ENCODE results near the gene KRTAP12-2. TPM values are rescaled to one million over a fixed set of nuclear protein-coding genes. Genes with fewer than 3 reads are reported as not detected.
"Not testable (repeated sequence)": the region's sequence is repeated elsewhere in the genome, so short reads cannot be mapped to it uniquely, and the experiment has no call there.

The KRTAP12-2 gene
- total and polyA plus RNA-seq, 8 donors = not detected

- Histone ChIP-seq H3K36me3 (no peaks in the 10 kb centered on the region), H3K4me1 (no peaks in the 10 kb centered on the region), H3K4me3 (no peak overlapping the region), H3K27me3 (no peaks in the 10 kb centered on the region), H3K9me3 (no peaks in the 10 kb centered on the region), H3K27ac (no peak overlapping the region)
- FAIRE-seq = no peak
- no peak for ATAC-seq
- no peak for DNase-seq
- no peak for TF ChIP-seq CTCF (IDR thresholded peaks at IDR 0.05)
- 74 to 81% methylated on average over 19 to 20 of the region's 20 CpGs for WGBS, 2 donors
- intact Hi-C loops (cut with DNase I) = no loop called here
Observed at GRCh38 chr21:44650265-44650972, 16.3 kb downstream of the KRTAP12-2 start.

DNA sequence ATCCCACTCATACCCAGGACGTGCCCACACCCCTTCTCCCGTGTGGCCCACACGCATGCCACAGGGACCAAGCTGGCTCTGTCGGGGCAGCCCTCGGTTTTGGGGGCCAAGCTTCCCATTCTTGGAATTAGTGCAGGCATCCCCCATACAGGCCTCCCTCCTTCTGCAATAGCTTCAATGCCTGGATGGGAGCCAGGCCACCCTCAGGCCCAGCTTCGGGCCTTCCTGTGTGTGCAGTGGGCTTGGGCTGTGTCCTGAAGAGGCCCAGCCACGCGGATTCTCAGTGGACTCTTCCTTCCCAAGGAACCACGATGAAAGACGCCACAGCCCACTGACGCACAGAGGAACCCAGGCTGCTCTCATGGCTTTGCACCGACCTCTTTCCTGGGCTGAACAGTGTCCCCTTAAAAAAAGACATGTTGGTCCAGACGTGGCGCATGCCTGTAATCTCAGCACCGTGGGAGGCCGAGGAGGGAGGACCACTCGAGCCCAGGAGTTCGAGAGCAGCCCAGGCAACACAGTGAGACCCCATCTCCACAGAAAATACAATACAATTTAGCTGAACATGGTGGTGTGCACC lies 17.1 kb downstream of the KRTAP12-2 start:
- Histone ChIP-seq H3K36me3 (no peaks in the 10 kb centered on the region), H3K4me1 (no peaks in the 10 kb centered on the region), H3K27me3 (no peaks in the 10 kb centered on the region), H3K27ac (no peak overlapping the region), H3K9me3 (no peaks in the 10 kb centered on the region), H3K4me3 (no peak overlapping the region)
- 78 to 82% methylated on average over 18 of the region's 18 CpGs for WGBS, 2 donors
- DNase-seq (no peak), ATAC-seq (no peak), FAIRE-seq (no peak)
- no peak for TF ChIP-seq CTCF (IDR thresholded peaks at IDR 0.05)
- intact Hi-C loops (cut with DNase I) = no loop called here

GRCh38 chr21:44648557-44649311 lies 18.0 kb downstream of the KRTAP12-2 start:
- TF ChIP-seq CTCF (IDR thresholded peaks at IDR 0.05) = no peak
- Histone ChIP-seq H3K27ac (no peak overlapping the region), H3K4me1 (no peaks in the 10 kb centered on the region), H3K9me3 (no peaks in the 10 kb centered on the region), H3K27me3 (no peaks in the 10 kb centered on the region), H3K36me3 (no peaks in the 10 kb centered on the region), H3K4me3 (no peak overlapping the region)
- intact Hi-C loops (cut with DNase I) = no loop called here
- 55 to 74% methylated on average over 33 of the region's 33 CpGs for WGBS, 2 donors
- FAIRE-seq (no peak), DNase-seq (no peak), ATAC-seq (no peak)

DNA sequence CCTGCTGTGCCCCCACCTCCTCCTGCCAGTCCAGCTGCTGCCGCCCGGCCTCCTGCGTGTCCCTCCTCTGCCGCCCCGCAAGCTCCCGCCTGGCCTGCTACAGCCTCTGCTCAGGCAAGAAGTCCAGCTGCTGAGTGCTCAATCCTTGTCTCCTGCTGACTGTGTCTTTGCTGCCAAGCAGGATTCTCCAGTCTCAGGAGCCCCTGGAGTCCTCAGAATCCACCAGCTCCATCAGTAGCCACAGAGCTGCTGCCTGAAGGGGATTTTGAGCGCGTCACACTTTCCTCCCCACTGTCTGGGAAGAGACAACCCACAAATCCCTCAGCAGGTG lies 19.5 kb downstream of the KRTAP12-2 start:
- Histone ChIP-seq H3K4me1 (no peaks in the 10 kb centered on the region), H3K9me3 (no peaks in the 10 kb centered on the region), H3K27ac (no peak overlapping the region), H3K4me3 (no peak overlapping the region), H3K36me3 (no peaks in the 10 kb centered on the region), H3K27me3 (no peaks in the 10 kb centered on the region)
- TF ChIP-seq CTCF (IDR thresholded peaks at IDR 0.05) = no peak
- FAIRE-seq (no peak), DNase-seq (no peak), ATAC-seq (no peak)
- intact Hi-C loops (cut with DNase I) = no loop called here
- 32 to 34% methylated on average over 8 of the region's 8 CpGs for WGBS, 2 donors

DNA sequence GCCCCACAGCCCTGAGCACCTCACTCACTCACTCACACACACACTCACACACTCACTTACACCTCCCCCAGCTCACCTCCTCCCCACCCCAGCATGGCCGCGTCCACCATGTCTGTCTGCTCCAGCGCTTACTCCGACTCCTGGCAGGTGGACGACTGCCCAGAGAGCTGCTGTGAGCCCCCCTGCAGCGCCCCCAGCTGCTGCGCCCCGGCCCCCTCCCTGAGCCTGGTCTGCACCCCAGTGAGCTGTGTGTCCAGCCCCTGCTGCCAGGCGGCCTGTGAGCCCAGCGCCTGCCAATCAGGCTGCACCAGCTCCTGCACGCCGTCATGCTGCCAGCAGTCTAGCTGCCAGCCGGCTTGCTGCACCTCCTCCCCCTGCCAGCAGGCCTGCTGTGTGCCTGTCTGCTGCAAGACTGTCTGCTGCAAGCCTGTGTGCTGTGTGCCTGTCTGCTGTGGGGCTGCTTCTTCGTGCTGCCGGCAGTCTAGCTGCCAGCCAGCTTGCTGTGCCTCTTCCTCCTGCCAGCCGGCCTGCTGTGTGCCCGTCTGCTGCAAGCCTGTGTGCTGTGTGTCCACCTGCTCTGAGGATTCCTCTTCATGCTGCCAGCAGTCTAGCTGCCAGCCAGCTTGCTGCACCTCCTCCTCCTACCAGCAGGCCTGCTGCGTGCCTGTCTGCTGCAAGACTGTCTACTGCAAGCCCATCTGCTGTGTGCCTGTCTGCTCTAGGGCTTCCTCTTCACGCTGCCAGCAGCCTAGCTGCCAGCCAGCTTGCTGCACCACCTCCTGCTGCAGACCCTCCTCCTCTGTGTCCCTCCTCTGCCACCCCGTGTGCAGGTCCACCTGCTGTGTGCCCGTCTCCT lies 20.1 kb downstream of the KRTAP12-2 start, which contains the start of gene KRTAP10-11:
TSS of gene KRTAP10-11 (plus strand) at position 49 of the 856 bp plus-strand sequence. CDS start at position 94, 45 bp downstream.
- DNase-seq; H3K27me3 ChIP-seq; FAIRE-seq; H3K36me3 ChIP-seq; ATAC-seq; intact Hi-C loops (cut with DNase I); H3K27ac ChIP-seq; H3K4me3 ChIP-seq; H3K9me3 ChIP-seq; H3K4me1 ChIP-seq: not testable (repeated sequence)
- 50 to 59% methylated on average over 21 of the region's 21 CpGs for WGBS, 2 donors
